Measurements from ENCODE around the gene CTSA. TPM values are rescaled to one million over a fixed set of nuclear protein-coding genes. Genes with fewer than 3 reads are reported as not detected.
A peak's percentile ranks its signal among the peaks of the same experiment; 100 is the strongest.

CTSA gene
- total RNA-seq, 3 donors from 2014 or later = 42.0 to 136 (median 55.6) TPM

GRCh38 chr20:45874576-45874975 is 16.6 kb upstream of the CTSA start:
- DNase-seq (ENCODE audit: low spot score in 2 of 2) = no peak
- no peak overlapping the region for H3K27ac ChIP-seq
- H3K4me1 ChIP-seq = no peaks in the 10 kb centered on the region
- no peak overlapping the region for H3K4me3 ChIP-seq
- TF ChIP-seq POLR2A (IDR thresholded peaks at IDR 0.05) = no peak
- no peak for TF ChIP-seq CTCF (IDR thresholded peaks at IDR 0.05)
- TF ChIP-seq POLR2AphosphoS5 (IDR thresholded peaks at IDR 0.05) = no peak
- H3K36me3 ChIP-seq = no peaks in the 10 kb centered on the region
- no peaks in the 10 kb centered on the region for H3K9me3 ChIP-seq
- intact Hi-C loops (cut with DNase I; ENCODE audit: low total_unique reads) = no loop called here
- no peaks in the 10 kb centered on the region for H3K27me3 ChIP-seq

- no peak for DNase-seq (ENCODE audit: low spot score in 2 of 2)
- TF ChIP-seq POLR2AphosphoS5 (IDR thresholded peaks at IDR 0.05) (no peak), POLR2A (IDR thresholded peaks at IDR 0.05) (no peak), CTCF (IDR thresholded peaks at IDR 0.05) (no peak)
- Histone ChIP-seq H3K4me1 (peaks cover 0 to 6% of the 10 kb centered on the region in 2 donors), H3K27me3 (no peaks in the 10 kb centered on the region), H3K27ac (peak overlapping the region in 1 of 2 donors; percentile 12), H3K36me3 (no peaks in the 10 kb centered on the region), H3K4me3 (no peak overlapping the region), H3K9me3 (no peaks in the 10 kb centered on the region)
- intact Hi-C loops (cut with DNase I; ENCODE audit: low total_unique reads) = no loop called here
Measured at GRCh38 chr20:45878076-45878761, 12.9 kb upstream of the CTSA start.

- peaks cover 0 to 6% of the 10 kb centered on the region in 2 donors for H3K4me1 ChIP-seq
- H3K4me3 ChIP-seq = peak within 1 kb of the TSS; percentile 50 to 82 (median 65)
- no peaks in the 10 kb centered on the region for H3K9me3 ChIP-seq
- H3K36me3 ChIP-seq = no peaks in the 10 kb centered on the region
- DNase-seq (ENCODE audit: low spot score in 2 of 2) = peak; percentile 99
- H3K27me3 ChIP-seq = no peaks in the 10 kb centered on the region
- intact Hi-C loops (cut with DNase I; ENCODE audit: low total_unique reads) = no loop called here
- peak within 1 kb of the TSS; percentile 89 to 95 for H3K27ac ChIP-seq
- TF ChIP-seq CTCF (IDR thresholded peaks at IDR 0.05) (no peak), POLR2AphosphoS5 (IDR thresholded peaks at IDR 0.05) (peak; percentile 64 to 92 (median 81)), POLR2A (IDR thresholded peaks at IDR 0.05) (peak; percentile 64)
Measured at GRCh38 chr20:45880988-45881788, 9.9 kb upstream of the CTSA start, which contains the start of gene ZSWIM1. Gene ZSWIM1 (plus strand): TSS chr20:45881227. CDS start chr20:45882593, 1,366 bp downstream.

GRCh38 chr20:45882469-45883099 is 8.6 kb upstream of the CTSA start:
- Histone ChIP-seq H3K27ac (no peak overlapping the region), H3K9me3 (no peaks in the 10 kb centered on the region), H3K27me3 (no peaks in the 10 kb centered on the region), H3K4me1 (peaks cover 0 to 6% of the 10 kb centered on the region in 2 donors), H3K4me3 (no peak overlapping the region), H3K36me3 (no peaks in the 10 kb centered on the region)
- intact Hi-C loops (cut with DNase I; ENCODE audit: low total_unique reads) = no loop called here
- DNase-seq (ENCODE audit: low spot score in 2 of 2) = no peak
- TF ChIP-seq POLR2A (IDR thresholded peaks at IDR 0.05) (no peak), CTCF (IDR thresholded peaks at IDR 0.05) (no peak), POLR2AphosphoS5 (IDR thresholded peaks at IDR 0.05) (no peak)
